ENCODE results near the gene MYMX. TPM values are rescaled to one million over a fixed set of nuclear protein-coding genes. Genes with fewer than 3 reads are reported as not detected.

Gene MYMX
- total and polyA plus RNA-seq, 12 donors = 0.41 to 2.3 (median 0.88) TPM; not detected in 6

Other genes starting within 250 kb of the MYMX start
- gene MRPL14, start 89.5 kb upstream of the MYMX start, total RNA-seq = 10 to 100 TPM; 35.1 to 51.5 (median 41.4) TPM
- gene MRPL14, start 89.5 kb upstream of the MYMX start, polyA plus RNA-seq = 10 to 100 TPM; 29.9 to 89.7 TPM
- 10 to 100 TPM; 32.2 to 67.1 (median 37.6) TPM for gene TMEM63B, start 89.4 kb upstream of the MYMX start, total RNA-seq
- gene TMEM63B, start 89.4 kb upstream of the MYMX start, polyA plus RNA-seq = 10 to 100 TPM; 20.3 to 37.4 TPM
- under 1 TPM in 6 of 10 donors, not detected in 4; 0.09 to 0.72 (median 0.24) TPM for gene CAPN11, start 58.1 kb upstream of the MYMX start, total RNA-seq
- under 1 TPM; 0.32 to 0.37 TPM for gene CAPN11, start 58.1 kb upstream of the MYMX start, polyA plus RNA-seq
- gene SLC29A1, start 6.7 kb downstream of the MYMX start, total RNA-seq = 100 to 1,000 TPM; 104 to 198 (median 146) TPM
- gene SLC29A1, start 6.7 kb downstream of the MYMX start, polyA plus RNA-seq = 10 to 100 TPM; 46.3 to 90.9 TPM
- 1,000 to 10,000 TPM in 4 of 10 donors, 100 to 1,000 TPM in 6; 675 to 1,053 (median 920) TPM for gene HSP90AB1, start 30.2 kb downstream of the MYMX start, total RNA-seq
- gene HSP90AB1, start 30.2 kb downstream of the MYMX start, polyA plus RNA-seq = 100 to 1,000 TPM; 235 to 764 TPM
- gene SLC35B2, start 40.6 kb downstream of the MYMX start, total RNA-seq = 10 to 100 TPM; 19.4 to 29.8 (median 23.7) TPM
- gene SLC35B2, start 40.6 kb downstream of the MYMX start, polyA plus RNA-seq = 10 to 100 TPM in 1 of 2 donors, 1 to 10 TPM in 1; 9.1 to 27.2 TPM
- 1 to 10 TPM; 1.5 to 8.7 (median 3.4) TPM for gene NFKBIE, start 48.6 kb downstream of the MYMX start, total RNA-seq
- gene NFKBIE, start 48.6 kb downstream of the MYMX start, polyA plus RNA-seq = 1 to 10 TPM; 5.7 to 5.9 TPM
- 1 to 10 TPM in 1 of 10 donors, under 1 TPM in 5, not detected in 4; 0.09 to 2.2 (median 0.43) TPM for gene TMEM151B, start 53.5 kb downstream of the MYMX start, total RNA-seq
- 1 to 10 TPM in 1 of 2 donors, under 1 TPM in 1; 0.14 to 1.2 TPM for gene TMEM151B, start 53.5 kb downstream of the MYMX start, polyA plus RNA-seq
- 10 to 100 TPM in 1 of 10 donors, 1 to 10 TPM in 9; 7.0 to 10.9 (median 8.5) TPM for gene AARS2, start 96.4 kb downstream of the MYMX start, total RNA-seq
- 1 to 10 TPM; 4.7 to 6.5 TPM for gene AARS2, start 96.4 kb downstream of the MYMX start, polyA plus RNA-seq
- not detected for gene SPATS1, start 125.7 kb downstream of the MYMX start, total RNA-seq
- not detected for gene SPATS1, start 125.7 kb downstream of the MYMX start, polyA plus RNA-seq
- 10 to 100 TPM; 17.5 to 26.5 (median 20.9) TPM for gene CDC5L, start 170.8 kb downstream of the MYMX start, total RNA-seq
- gene CDC5L, start 170.8 kb downstream of the MYMX start, polyA plus RNA-seq = 1 to 10 TPM; 5.4 to 9.3 TPM